CD14-positive monocyte (primary cell): ENCODE measurements around the gene PFDN5. TPM values are rescaled to one million over a fixed set of nuclear protein-coding genes. Genes with fewer than 3 reads are reported as not detected.

Experiments used
- DNase-seq, 3 donors: peaks; one replicate each; pipeline ENCODE4 v3.0.0-alpha.2; 2011 to 2022
- H2AFZ ChIP-seq: 2 replicates; pipeline ENCODE4 v1.6.0; 2012; ENCODE audit warnings: mild to moderate bottlenecking, low read depth, low read length, inconsistent platforms; ENCODE audit not compliant: insufficient read depth, poor library complexity, severe bottlenecking
- H3K27ac ChIP-seq, 2 donors: 1 replicate in 1 of 2; 2 replicates in 1 of 2; pipeline ENCODE4 v1.5.1; 2012 to 2013; ENCODE audit warnings: low read length in 2 of 2, control low read depth in 1 of 2, inconsistent platforms in 1 of 2, low read depth in 1 of 2, mild to moderate bottlenecking in 1 of 2
- H3K27me3 ChIP-seq, 2 donors: one replicate each; pipeline versions ENCODE4 v1.6.0 to v1.6.1; 2011 to 2013; ENCODE audit warnings: low read length in 2 of 2; ENCODE audit not compliant: control insufficient read depth in 2 of 2, insufficient read depth in 2 of 2
- H3K36me3 ChIP-seq, 2 donors: replicated peaks in 1 of 2; 1 replicate in 1 of 2; 2 replicates in 1 of 2; pipeline versions ENCODE4 v1.5.1 to v1.6.1; 2012 to 2013; ENCODE audit warnings: low read length in 2 of 2, control low read depth in 1 of 2, inconsistent platforms in 1 of 2, mild to moderate bottlenecking in 1 of 2; ENCODE audit not compliant: insufficient read depth in 2 of 2, control insufficient read depth in 1 of 2
- H3K4me1 ChIP-seq, 2 donors: 1 replicate in 1 of 2; 2 replicates in 1 of 2; pipeline versions ENCODE4 v1.5.1 to v1.6.1; 2012 to 2013; ENCODE audit warnings: low read length in 2 of 2, control low read depth in 1 of 2, inconsistent platforms in 1 of 2, mild to moderate bottlenecking in 1 of 2, moderate library complexity in 1 of 2; ENCODE audit not compliant: insufficient read depth in 2 of 2, control insufficient read depth in 1 of 2
- H3K4me2 ChIP-seq: replicated peaks from 2 replicates; pipeline ENCODE3; 2012; ENCODE audit warnings: low read length, moderate library complexity, mild to moderate bottlenecking; ENCODE audit not compliant: poor library complexity, severe bottlenecking; ENCODE audit errors: extremely low read depth
- H3K4me3 ChIP-seq, 3 experiments: fragments of 200-600 bp in 1 of 3; sonication (generic) in 1 of 3; replicated peaks in 1 of 3; 1 replicate in 2 of 3; 2 replicates in 1 of 3; pipeline ENCODE4 v1.5.1; 2011 to 2013; ENCODE audit warnings: low read length in 3 of 3, mild to moderate bottlenecking in 3 of 3, control low read depth in 2 of 3, low read depth in 2 of 3, inconsistent platforms in 1 of 3, moderate library complexity in 1 of 3
- H3K79me2 ChIP-seq: 2 replicates; pipeline ENCODE4 v1.6.0; 2012; ENCODE audit warnings: mild to moderate bottlenecking, control low read depth, inconsistent platforms, low read length, moderate library complexity; ENCODE audit not compliant: insufficient read depth
- H3K9ac ChIP-seq: 2 replicates; pipeline ENCODE4 v1.6.0; 2017; ENCODE audit warnings: low read length, mild to moderate bottlenecking; ENCODE audit not compliant: insufficient read depth, poor library complexity, severe bottlenecking
- H3K9me3 ChIP-seq, 2 donors: replicated peaks in 1 of 2; 1 replicate in 1 of 2; 2 replicates in 1 of 2; pipeline versions ENCODE4 v1.5.1 to v1.6.1; 2012 to 2013; ENCODE audit warnings: low read length in 2 of 2, control low read depth in 1 of 2; ENCODE audit not compliant: control insufficient read depth in 1 of 2, insufficient read depth in 1 of 2
- H4K20me1 ChIP-seq: 2 replicates; pipeline ENCODE4 v1.6.0; 2012; ENCODE audit warnings: mild to moderate bottlenecking, low read length, control low read depth, moderate library complexity; ENCODE audit not compliant: insufficient read depth
- H3K27ac Mint-ChIP-seq, 7 donors: one replicate each; pipeline ENCODE4 v1.8.0; 2020; ENCODE audit warnings: mild to moderate bottlenecking in 7 of 7, mixed read lengths in 7 of 7, moderate library complexity in 6 of 7, inconsistent platforms in 2 of 7
- H3K27me3 Mint-ChIP-seq, 3 donors: one replicate each; pipeline ENCODE4 v1.8.0; 2021 to 2022; ENCODE audit warnings: low read depth in 3 of 3, mild to moderate bottlenecking in 3 of 3, mixed read lengths in 3 of 3, moderate library complexity in 3 of 3, inconsistent platforms in 1 of 3
- H3K36me3 Mint-ChIP-seq, 2 donors: one replicate each; pipeline ENCODE4 v1.8.0; 2020; ENCODE audit warnings: mixed read lengths in 2 of 2, inconsistent platforms in 1 of 2, mild to moderate bottlenecking in 1 of 2
- H3K4me1 Mint-ChIP-seq: one replicate; pipeline ENCODE4 v1.8.0; 2020; ENCODE audit warnings: mild to moderate bottlenecking, mixed read lengths
- H3K4me3 Mint-ChIP-seq, 2 donors: one replicate each; pipeline ENCODE4 v1.8.0; 2020; ENCODE audit warnings: mild to moderate bottlenecking in 2 of 2, mixed read lengths in 2 of 2, moderate library complexity in 1 of 2
- H3K9me3 Mint-ChIP-seq, 7 donors: one replicate each; pipeline ENCODE4 v1.8.0; 2020 to 2022; ENCODE audit warnings: mixed read lengths in 7 of 7, mild to moderate bottlenecking in 6 of 7, moderate library complexity in 6 of 7, inconsistent platforms in 2 of 7
- WGBS: methylation state at CpG from one replicate; pipeline ENCODE4 v1.1.5; 2013; ENCODE audit warnings: missing lambda C conversion rate; ENCODE audit not compliant: insufficient coverage; 5-methylcytosine and 5-hydroxymethylcytosine counted together
- intact Hi-C, 2 donors: fragments of 100-400 bp; cut with micrococcal nuclease; formaldehyde crosslinking; loops; one replicate each; pipeline versions ENCODE4 v1.15.0 to v1.15.1; 2023
- polyA plus RNA-seq, 3 donors: library from polyadenylated mRNA; depleted of rRNA in 1 of 3; unstranded in 2 of 3; stranded (reverse) in 1 of 3; fragments of 300-500 nt in 2 of 3; fragments of >200 nt in 1 of 3; fragmentation: Illumina TruSeq in 2 of 3; gene quantifications; 1 replicate in 2 of 3; 2 replicates in 1 of 3; pipeline ENCODE4 v1.2.3, GENCODE V29; 2012 to 2021
- TF ChIP-seq, protein P1 (sequence below): fragments of 200-600 bp; IDR thresholded peaks from one replicate; pipeline ENCODE4 v1.8.0; 2022; ENCODE audit warnings: antibody characterized with exemption, mild to moderate bottlenecking

PFDN5 gene
- polyA plus RNA-seq, 3 donors = 1,474 to 2,196 (median 1,751) TPM

DNA sequence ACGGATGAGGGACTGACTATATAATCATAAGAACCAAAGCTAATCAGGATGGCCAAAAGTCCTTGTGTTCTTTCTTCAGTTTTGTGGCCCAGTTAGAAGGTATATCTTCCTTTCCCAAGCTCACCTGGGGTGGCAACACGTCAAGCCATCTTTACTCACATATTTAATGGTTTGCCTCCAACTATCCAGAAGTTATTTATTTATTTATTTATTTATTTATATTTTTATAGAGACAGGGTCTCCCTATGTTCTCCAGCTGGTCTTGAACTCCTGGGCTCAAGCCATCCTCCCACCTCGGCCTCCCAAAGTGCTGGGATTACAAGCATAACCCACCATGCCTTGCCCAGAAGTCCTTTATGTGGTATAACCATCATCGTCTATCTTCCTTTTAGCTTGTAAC lies 52.6 kb downstream of the PFDN5 start:
- peaks cover 26% of the 10 kb centered on the region for H3K4me1 Mint-ChIP-seq
- no peak for DNase-seq
- Histone ChIP-seq H3K4me3 (no peak overlapping the region), H3K4me1 (peaks cover 19 to 24% of the 10 kb centered on the region in 2 donors), H3K79me2 (no peaks in the 10 kb centered on the region), H3K9ac (no peak overlapping the region), H3K36me3 (no peaks in the 10 kb centered on the region), H2AFZ (no peak overlapping the region), H3K4me2 (no peak overlapping the region), H3K9me3 (no peaks in the 10 kb centered on the region), H3K27ac (no peak overlapping the region), H4K20me1 (no peaks in the 10 kb centered on the region), H3K27me3 (peaks cover 0 to 10% of the 10 kb centered on the region in 2 donors)
- peaks cover 0 to 8% (median 2%) of the 10 kb centered on the region in 7 donors for H3K9me3 Mint-ChIP-seq
- H3K4me3 Mint-ChIP-seq = no peak overlapping the region
- H3K27me3 Mint-ChIP-seq = peaks cover 11 to 19% (median 13%) of the 10 kb centered on the region in 3 donors
- H3K27ac Mint-ChIP-seq = no peak overlapping the region
- intact Hi-C loops = no loop called here
- TF ChIP-seq, protein P1, sequence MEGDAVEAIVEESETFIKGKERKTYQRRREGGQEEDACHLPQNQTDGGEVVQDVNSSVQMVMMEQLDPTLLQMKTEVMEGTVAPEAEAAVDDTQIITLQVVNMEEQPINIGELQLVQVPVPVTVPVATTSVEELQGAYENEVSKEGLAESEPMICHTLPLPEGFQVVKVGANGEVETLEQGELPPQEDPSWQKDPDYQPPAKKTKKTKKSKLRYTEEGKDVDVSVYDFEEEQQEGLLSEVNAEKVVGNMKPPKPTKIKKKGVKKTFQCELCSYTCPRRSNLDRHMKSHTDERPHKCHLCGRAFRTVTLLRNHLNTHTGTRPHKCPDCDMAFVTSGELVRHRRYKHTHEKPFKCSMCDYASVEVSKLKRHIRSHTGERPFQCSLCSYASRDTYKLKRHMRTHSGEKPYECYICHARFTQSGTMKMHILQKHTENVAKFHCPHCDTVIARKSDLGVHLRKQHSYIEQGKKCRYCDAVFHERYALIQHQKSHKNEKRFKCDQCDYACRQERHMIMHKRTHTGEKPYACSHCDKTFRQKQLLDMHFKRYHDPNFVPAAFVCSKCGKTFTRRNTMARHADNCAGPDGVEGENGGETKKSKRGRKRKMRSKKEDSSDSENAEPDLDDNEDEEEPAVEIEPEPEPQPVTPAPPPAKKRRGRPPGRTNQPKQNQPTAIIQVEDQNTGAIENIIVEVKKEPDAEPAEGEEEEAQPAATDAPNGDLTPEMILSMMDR = no peak
- peaks cover 0 to 3% of the 10 kb centered on the region in 2 donors for H3K36me3 Mint-ChIP-seq
- 100% methylated on average over 1 of the region's 4 CpGs for WGBS

Other genes starting within 250 kb of the PFDN5 start
- gene TNS2, start 245.5 kb upstream of the PFDN5 start, polyA plus RNA-seq = under 1 TPM; 0.05 to 0.43 (median 0.36) TPM
- 10 to 100 TPM; 17.8 to 26.9 (median 21.8) TPM for gene SPRYD3, start 216.2 kb upstream of the PFDN5 start, polyA plus RNA-seq
- gene IGFBP6, start 197.9 kb upstream of the PFDN5 start, polyA plus RNA-seq = under 1 TPM in 1 of 3 donors, not detected in 2; 0.20 TPM
- gene SOAT2, start 192.1 kb upstream of the PFDN5 start, polyA plus RNA-seq = not detected
- 10 to 100 TPM in 1 of 3 donors, 1 to 10 TPM in 1, under 1 TPM in 1; 0.74 to 15.4 (median 1.3) TPM for gene ZNF740, start 114.8 kb upstream of the PFDN5 start, polyA plus RNA-seq
- 100 to 1,000 TPM in 1 of 3 donors, 1 to 10 TPM in 2; 1.3 to 145 (median 1.4) TPM for gene CSAD, start 114.6 kb upstream of the PFDN5 start, polyA plus RNA-seq
- gene ITGB7, start 88.3 kb upstream of the PFDN5 start, polyA plus RNA-seq = 10 to 100 TPM; 24.1 to 33.1 (median 28.4) TPM
- 10 to 100 TPM in 1 of 3 donors, 1 to 10 TPM in 2; 1.8 to 14.6 (median 2.3) TPM for gene RARG, start 63.3 kb upstream of the PFDN5 start, polyA plus RNA-seq
- gene ESPL1, start 27.2 kb upstream of the PFDN5 start, polyA plus RNA-seq = under 1 TPM in 1 of 3 donors, not detected in 2; 0.79 TPM
- 10 to 100 TPM; 49.3 to 64.3 (median 55.7) TPM for gene MYG1, start 4.2 kb downstream of the PFDN5 start, polyA plus RNA-seq
- 10 to 100 TPM; 25.6 to 62.6 (median 27.2) TPM for gene AAAS, start 26.1 kb downstream of the PFDN5 start, polyA plus RNA-seq
- under 1 TPM in 1 of 3 donors, not detected in 2; 0.04 TPM for gene SP7, start 40.8 kb downstream of the PFDN5 start, polyA plus RNA-seq
- gene SP1, start 84.6 kb downstream of the PFDN5 start, polyA plus RNA-seq = 10 to 100 TPM; 15.1 to 80.7 (median 22.7) TPM
- not detected for gene AMHR2, start 128.3 kb downstream of the PFDN5 start, polyA plus RNA-seq
- gene PRR13, start 146.2 kb downstream of the PFDN5 start, polyA plus RNA-seq = 100 to 1,000 TPM; 172 to 670 (median 591) TPM
- gene PCBP2, start 156.6 kb downstream of the PFDN5 start, polyA plus RNA-seq = 100 to 1,000 TPM in 1 of 3 donors, 10 to 100 TPM in 2; 79.6 to 588 (median 81.9) TPM
- gene MAP3K12, start 203.9 kb downstream of the PFDN5 start, polyA plus RNA-seq = 10 to 100 TPM in 1 of 3 donors, 1 to 10 TPM in 2; 1.7 to 31.4 (median 2.0) TPM
- 10 to 100 TPM; 16.6 to 39.4 (median 24.4) TPM for gene TARBP2, start 205.7 kb downstream of the PFDN5 start, polyA plus RNA-seq
- gene NPFF, start 211.9 kb downstream of the PFDN5 start, polyA plus RNA-seq = under 1 TPM in 1 of 3 donors, not detected in 2; 0.29 TPM